Measurements from ENCODE around the gene SRMS.

- TF ChIP-seq CTCF (IDR thresholded peaks at IDR 0.05), result no peak
- no peak for TF ChIP-seq POLR2AphosphoS5 (IDR thresholded peaks at IDR 0.05)
- TF ChIP-seq POLR2A (IDR thresholded peaks at IDR 0.05), result no peak
These were observed 53.0 kb downstream of the SRMS start for GRCh38 chr20:63494420-63495166.
